BLaER1 (cell line): ENCODE measurements around the gene ARL2BP.
A peak's percentile ranks its signal among the peaks of the same experiment; 100 is the strongest.

Experiments
- H3K27ac ChIP-seq: shearing (Covaris generic); formaldehyde crosslinking; 2 replicates; pipeline ENCODE4 v1.8.1; 2022
- H3K27me3 ChIP-seq: shearing (Covaris generic); formaldehyde crosslinking; 2 replicates; pipeline ENCODE4 v1.8.1; 2022
- H3K36me3 ChIP-seq: shearing (Covaris generic); formaldehyde crosslinking; 2 replicates; pipeline ENCODE4 v1.8.1; 2022
- H3K4me1 ChIP-seq: shearing (Covaris generic); formaldehyde crosslinking; 2 replicates; pipeline ENCODE4 v1.8.1; 2022
- H3K4me2 ChIP-seq: shearing (Covaris generic); formaldehyde crosslinking; 2 replicates; pipeline ENCODE4 v1.8.1; 2022
- H3K4me3 ChIP-seq: shearing (Covaris generic); formaldehyde crosslinking; 2 replicates; pipeline ENCODE4 v1.8.1; 2022
- H3K9ac ChIP-seq: shearing (Covaris generic); formaldehyde crosslinking; 2 replicates; pipeline ENCODE4 v1.8.1; 2022
- H3K9me3 ChIP-seq: shearing (Covaris generic); formaldehyde crosslinking; 2 replicates; pipeline ENCODE4 v1.8.1; 2022
- H4K20me1 ChIP-seq: shearing (Covaris generic); formaldehyde crosslinking; 2 replicates; pipeline ENCODE4 v1.8.1; 2022
- Cebpa-rat ChIP-seq: shearing (Covaris generic); IDR thresholded peaks from 2 replicates; pipeline ENCODE4 v1.8.1; 2022

The ARL2BP gene

GRCh38 chr16:57252148-57252721, 7.2 kb downstream of the ARL2BP start:
- Histone ChIP-seq H3K4me1 (no peaks in the 10 kb centered on the region), H3K9me3 (peaks cover 16% of the 10 kb centered on the region), H3K9ac (no peak overlapping the region), H3K4me3 (no peak overlapping the region), H3K36me3 (peaks cover 51% of the 10 kb centered on the region), H3K4me2 (no peak overlapping the region), H3K27ac (no peak overlapping the region), H4K20me1 (no peaks in the 10 kb centered on the region), H3K27me3 (no peaks in the 10 kb centered on the region)
- TF ChIP-seq Cebpa-rat: no peak

DNA sequence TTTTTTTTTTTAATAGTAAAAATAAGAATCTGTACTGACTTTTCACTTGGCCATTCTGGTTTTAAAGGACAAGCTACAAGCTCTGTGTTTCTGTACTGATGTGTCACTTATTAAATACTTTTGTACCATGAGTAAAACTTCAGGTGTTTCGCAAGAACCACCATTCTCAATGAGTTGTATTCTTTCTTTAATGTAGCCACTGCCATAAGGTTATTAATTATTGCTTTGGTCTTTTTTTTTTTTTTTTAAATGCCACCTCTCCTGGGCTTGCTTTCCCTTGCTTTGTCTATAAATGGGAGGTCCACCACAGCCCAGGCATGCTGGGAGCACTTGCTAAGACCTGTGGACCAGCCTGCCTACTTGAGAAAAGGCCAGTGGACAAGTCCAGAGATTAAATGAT, 8.4 kb downstream of the ARL2BP start:
- no peak overlapping the region for H3K27ac ChIP-seq

GRCh38 chr16:57255686-57256415, 10.8 kb downstream of the ARL2BP start:
- Histone ChIP-seq H3K27me3 (no peaks in the 10 kb centered on the region), H3K4me1 (peaks cover 19% of the 10 kb centered on the region), H3K9me3 (peaks cover 16% of the 10 kb centered on the region), H3K27ac (no peak overlapping the region), H3K4me2 (no peak overlapping the region), H3K36me3 (peaks cover 29% of the 10 kb centered on the region), H3K9ac (no peak overlapping the region), H3K4me3 (no peak overlapping the region), H4K20me1 (no peaks in the 10 kb centered on the region)
- no peak for TF ChIP-seq Cebpa-rat

More for the DNA sequence above, 8.4 kb downstream of the ARL2BP start:
- Histone ChIP-seq H3K4me1 (no peaks in the 10 kb centered on the region), H3K9ac (no peak overlapping the region), H3K9me3 (peaks cover 16% of the 10 kb centered on the region), H3K27me3 (no peaks in the 10 kb centered on the region), H3K4me3 (no peak overlapping the region), H4K20me1 (no peaks in the 10 kb centered on the region), H3K4me2 (no peak overlapping the region), H3K36me3 (peaks cover 51% of the 10 kb centered on the region)
- TF ChIP-seq Cebpa-rat: no peak; the same call in 1 of the 2 replicates

- Histone ChIP-seq H3K4me1 (peaks cover 19% of the 10 kb centered on the region), H4K20me1 (no peaks in the 10 kb centered on the region), H3K27me3 (no peaks in the 10 kb centered on the region), H3K9ac (no peak overlapping the region), H3K9me3 (peaks cover 10% of the 10 kb centered on the region), H3K4me2 (no peak overlapping the region), H3K4me3 (no peak overlapping the region), H3K27ac (no peak overlapping the region), H3K36me3 (peaks cover 20% of the 10 kb centered on the region)
- no peak for TF ChIP-seq Cebpa-rat
These were observed 11.7 kb downstream of the ARL2BP start for GRCh38 chr16:57256601-57257395.

DNA sequence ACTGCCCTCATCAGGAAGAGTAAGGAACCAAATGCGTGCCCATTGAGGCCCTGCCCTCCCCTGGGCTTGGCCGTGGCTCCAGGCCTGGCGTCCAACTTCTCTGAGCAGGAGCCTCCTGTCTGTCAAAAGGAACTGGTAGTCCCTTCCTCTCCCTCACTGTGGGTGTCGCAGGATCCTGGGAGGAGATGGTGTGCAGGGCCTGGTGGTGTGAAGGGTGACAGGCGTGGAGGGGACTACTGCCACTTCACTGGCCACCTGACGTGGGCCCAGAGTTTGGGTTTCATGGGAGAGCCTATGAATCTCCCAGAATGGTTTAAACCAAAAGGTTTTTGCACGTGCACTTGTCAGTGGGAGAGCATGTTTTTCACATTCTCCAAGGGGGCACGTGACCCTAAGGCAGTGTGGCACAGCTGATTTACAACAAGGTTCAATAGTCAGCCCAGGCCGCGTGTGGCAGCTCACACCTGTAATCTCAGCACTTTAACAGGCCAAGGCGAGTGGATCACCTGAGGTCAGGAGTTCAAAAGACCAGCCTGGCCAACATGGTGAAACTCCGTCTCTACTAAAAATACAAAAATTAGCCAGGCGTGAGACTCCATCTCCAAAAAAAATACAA, 12.5 kb downstream of the ARL2BP start:
- Histone ChIP-seq H3K36me3 (peaks cover 12% of the 10 kb centered on the region), H3K4me2 (no peak overlapping the region), H3K4me3 (no peak overlapping the region), H3K27ac (no peak overlapping the region), H3K4me1 (peaks cover 19% of the 10 kb centered on the region), H4K20me1 (no peaks in the 10 kb centered on the region), H3K9ac (no peak overlapping the region), H3K27me3 (no peaks in the 10 kb centered on the region), H3K9me3 (peaks cover 2% of the 10 kb centered on the region)
- TF ChIP-seq Cebpa-rat: no peak

DNA sequence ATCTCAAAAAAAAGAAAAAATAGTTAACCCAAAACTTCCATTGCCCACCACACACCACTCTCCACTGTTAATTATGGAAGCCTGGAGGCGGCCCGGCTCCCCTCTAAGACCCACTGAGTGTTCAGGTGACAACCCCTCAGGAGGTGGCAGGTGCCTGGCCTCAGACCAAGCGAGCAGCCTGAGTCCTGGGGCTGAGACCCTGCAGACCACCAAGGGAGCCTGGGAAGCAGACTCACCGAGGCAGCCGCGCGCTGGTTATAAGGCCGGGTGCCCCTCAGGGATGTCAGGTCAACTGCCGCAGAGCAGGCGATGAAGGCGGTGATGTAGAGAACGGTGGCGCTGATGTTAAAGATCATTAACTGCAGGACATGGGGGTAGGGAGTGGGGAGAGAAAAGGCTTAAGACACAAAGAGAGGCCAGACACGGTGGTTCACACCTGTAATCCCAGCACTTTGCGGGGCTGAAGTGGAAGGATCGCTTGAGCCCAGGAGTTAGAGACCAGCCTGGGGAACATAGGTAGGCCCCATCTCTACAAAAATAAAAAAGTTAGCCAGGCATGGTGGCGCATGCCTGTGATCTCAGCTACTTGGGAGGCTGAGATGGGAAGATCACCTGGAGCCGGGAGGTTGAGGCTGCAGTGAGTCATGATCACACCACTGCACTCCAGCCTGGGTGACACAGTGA, 13.3 kb downstream of the ARL2BP start:
- Histone ChIP-seq H3K4me3 (no peak overlapping the region), H4K20me1 (no peaks in the 10 kb centered on the region)
- no peak for TF ChIP-seq Cebpa-rat

GRCh38 chr16:57258910-57259475, 13.9 kb downstream of the ARL2BP start:
- Histone ChIP-seq H3K36me3 (no peaks in the 10 kb centered on the region; the same call in 1 of the 2 replicates), H4K20me1 (no peaks in the 10 kb centered on the region), H3K4me2 (no peak overlapping the region), H3K9me3 (no peaks in the 10 kb centered on the region), H3K9ac (no peak overlapping the region), H3K27me3 (no peaks in the 10 kb centered on the region), H3K4me3 (no peak overlapping the region), H3K4me1 (peaks cover 20% of the 10 kb centered on the region), H3K27ac (no peak overlapping the region)
- TF ChIP-seq Cebpa-rat: no peak

More for the DNA sequence above, 13.3 kb downstream of the ARL2BP start:
- peaks cover 5% of the 10 kb centered on the region; the same call in 1 of the 2 replicates for H3K36me3 ChIP-seq
- no peaks in the 10 kb centered on the region for H3K27me3 ChIP-seq
- H3K9me3 ChIP-seq: no peaks in the 10 kb centered on the region
- H3K4me1 ChIP-seq: peaks cover 19% of the 10 kb centered on the region
- H3K4me2 ChIP-seq: no peak overlapping the region
- H3K27ac ChIP-seq: no peak overlapping the region
- no peak overlapping the region for H3K9ac ChIP-seq

- H3K27me3 ChIP-seq: no peaks in the 10 kb centered on the region
- no peak overlapping the region for H3K4me3 ChIP-seq
- TF ChIP-seq Cebpa-rat: no peak
- H3K4me2 ChIP-seq: peak overlapping the region; percentile 69
- no peaks in the 10 kb centered on the region for H4K20me1 ChIP-seq
- H3K9me3 ChIP-seq: no peaks in the 10 kb centered on the region
- H3K36me3 ChIP-seq: no peaks in the 10 kb centered on the region
- peak overlapping the region; percentile 38 for H3K27ac ChIP-seq
- H3K9ac ChIP-seq: peak overlapping the region; percentile 22; the same call in 1 of the 2 replicates
- H3K4me1 ChIP-seq: peaks cover 25% of the 10 kb centered on the region
These were observed 15.4 kb downstream of the ARL2BP start for GRCh38 chr16:57260294-57260929.
